GM12874 (cell line): ENCODE data around the gene PLXNA4.

Source experiments
- CTCF ChIP-seq: IDR thresholded peaks from 2 replicates; pipeline ENCODE4 v1.5.1; 2011; ENCODE audit warnings: low read depth, mild to moderate bottlenecking, control low read depth, low read length, moderate library complexity; ENCODE audit not compliant: insufficient read depth

PLXNA4 gene

GRCh38 chr7:132575982-132576720 is at the start of gene PLXNA4:
Gene PLXNA4 (minus strand): TSS chr7:132576470. CDS start chr7:132508693, 67,777 bp downstream.
- no peak for TF ChIP-seq CTCF

GRCh38 chr7:132625651-132626050 is 49.4 kb upstream of the PLXNA4 start:
- TF ChIP-seq CTCF: no peak

- TF ChIP-seq CTCF: no peak
Observed at GRCh38 chr7:132622081-132622480, 45.8 kb upstream of the PLXNA4 start.

GRCh38 chr7:132619967-132620366 is 43.7 kb upstream of the PLXNA4 start:
- no peak for TF ChIP-seq CTCF

- TF ChIP-seq CTCF: no peak
Observed at GRCh38 chr7:132618956-132619305, 42.7 kb upstream of the PLXNA4 start.

GRCh38 chr7:132618271-132618955 is 42.1 kb upstream of the PLXNA4 start:
- no peak for TF ChIP-seq CTCF

GRCh38 chr7:132614428-132615318 is 38.4 kb upstream of the PLXNA4 start:
- TF ChIP-seq CTCF: no peak
